Stimulated activated CD8-positive, alpha-beta memory T cell treated with anti-CD3 and anti-CD28 coated beads, Interleukin-12 subunit alpha, Interleukin-12 subunit beta, amount 100 ng/mL, for 4 hours (primary cell): ENCODE measurements around the gene GGA3.
A peak's percentile ranks its signal among the peaks of the same experiment; 100 is the strongest.

Source experiments
- DNase-seq: peaks from one replicate; pipeline ENCODE4 v3.0.0-alpha.2; 2020; ENCODE audit warnings: low read depth

GGA3 gene

GRCh38 chr17:75246404-75246803 is 15.0 kb downstream of the GGA3 start:
- DNase-seq: no peak

DNA sequence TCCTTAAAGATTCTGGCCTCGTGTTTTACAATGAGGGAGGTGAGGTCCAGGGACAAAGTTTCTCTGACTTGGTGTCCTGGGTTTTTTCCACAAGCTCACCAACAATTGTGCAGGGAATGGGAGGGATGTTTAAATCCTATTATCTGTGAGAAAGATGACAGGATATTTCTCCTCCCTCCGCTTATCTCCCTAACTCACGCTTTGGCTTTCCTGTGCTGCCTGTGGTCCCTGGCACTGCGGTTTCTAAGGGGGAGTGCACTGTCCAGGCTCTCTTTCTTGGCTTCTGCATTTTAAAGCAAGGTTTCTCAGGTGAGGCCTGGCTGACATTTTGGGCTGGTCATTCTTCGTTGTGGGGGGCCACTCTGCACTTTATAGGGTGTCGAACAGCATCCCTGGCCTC is 16.4 kb downstream of the GGA3 start:
- no peak for DNase-seq

- DNase-seq: no peak
Observed at GRCh38 chr17:75244133-75244866, 17.1 kb downstream of the GGA3 start.

GRCh38 chr17:75242461-75243042 is 18.9 kb downstream of the GGA3 start:
- no peak for DNase-seq

DNA sequence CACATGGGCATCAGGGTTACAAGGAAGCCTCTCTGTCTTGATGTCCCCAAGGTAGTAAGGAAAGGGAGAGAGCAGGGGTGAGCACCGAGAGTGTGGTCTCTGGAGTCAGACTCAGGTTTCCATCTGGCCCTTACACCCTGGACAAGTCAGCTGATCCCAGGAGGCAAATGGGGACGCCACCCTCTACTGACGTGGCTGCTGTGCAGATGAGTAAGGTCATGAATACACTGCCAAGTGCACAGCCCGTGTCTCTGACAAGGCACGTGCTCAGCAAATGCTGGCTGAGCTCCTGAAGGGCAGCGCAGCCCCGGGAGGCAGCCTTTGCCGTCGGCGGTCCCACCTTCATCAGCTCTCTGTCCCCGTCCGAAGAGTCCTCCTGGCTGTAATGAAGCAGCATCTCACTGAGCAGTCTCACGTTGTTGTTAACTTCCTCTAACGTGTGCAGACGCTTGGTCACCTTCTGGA is 19.4 kb downstream of the GGA3 start:
- DNase-seq: no peak

DNA sequence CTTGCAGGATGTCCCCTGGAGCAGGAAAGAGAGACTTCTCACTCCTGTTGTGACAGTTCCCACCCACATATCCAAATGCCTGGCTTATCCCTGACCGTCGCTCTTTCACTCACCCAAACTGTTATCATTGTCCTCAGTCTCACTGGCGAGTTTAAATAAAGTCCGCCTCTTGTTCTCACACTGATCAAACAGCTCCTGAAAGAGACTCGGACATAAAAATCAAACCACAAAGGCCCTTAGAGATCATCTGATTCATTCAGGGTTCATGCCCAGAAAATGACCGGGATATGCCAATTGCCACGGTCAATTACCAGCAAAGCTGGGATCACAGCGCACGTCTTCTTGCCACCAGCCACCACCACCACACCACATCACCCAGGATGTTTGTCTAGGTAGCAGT is 19.9 kb downstream of the GGA3 start:
- DNase-seq: no peak

- no peak for DNase-seq
Observed at GRCh38 chr17:75241143-75241430, 20.3 kb downstream of the GGA3 start.

GRCh38 chr17:75240394-75241142 is 20.8 kb downstream of the GGA3 start:
- DNase-seq: no peak

- DNase-seq: no peak
Observed at GRCh38 chr17:75239778-75240393, 21.5 kb downstream of the GGA3 start.

DNA sequence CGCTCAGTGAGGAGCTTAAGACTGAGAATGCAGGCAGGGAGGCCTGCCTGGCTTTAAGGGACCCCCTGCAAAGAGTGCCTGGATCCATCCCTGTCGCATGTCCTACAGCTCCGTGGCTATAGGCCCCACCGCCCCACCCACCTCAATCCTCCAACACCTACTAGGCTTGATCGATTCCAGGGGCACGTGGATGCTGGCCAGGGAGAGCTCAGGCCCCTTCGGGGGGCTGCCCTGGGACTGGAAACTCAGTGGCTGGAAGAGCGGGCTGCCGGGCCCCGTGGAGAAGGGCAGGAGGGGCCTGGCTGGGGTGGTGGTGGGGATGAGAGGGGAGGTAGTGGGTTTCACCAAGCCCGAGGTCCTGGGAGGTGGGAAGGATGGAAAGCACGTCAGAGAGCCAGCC is 22.2 kb downstream of the GGA3 start:
- DNase-seq: no peak

GRCh38 chr17:75238684-75239191 is 22.7 kb downstream of the GGA3 start:
- DNase-seq: peak; percentile 35

DNA sequence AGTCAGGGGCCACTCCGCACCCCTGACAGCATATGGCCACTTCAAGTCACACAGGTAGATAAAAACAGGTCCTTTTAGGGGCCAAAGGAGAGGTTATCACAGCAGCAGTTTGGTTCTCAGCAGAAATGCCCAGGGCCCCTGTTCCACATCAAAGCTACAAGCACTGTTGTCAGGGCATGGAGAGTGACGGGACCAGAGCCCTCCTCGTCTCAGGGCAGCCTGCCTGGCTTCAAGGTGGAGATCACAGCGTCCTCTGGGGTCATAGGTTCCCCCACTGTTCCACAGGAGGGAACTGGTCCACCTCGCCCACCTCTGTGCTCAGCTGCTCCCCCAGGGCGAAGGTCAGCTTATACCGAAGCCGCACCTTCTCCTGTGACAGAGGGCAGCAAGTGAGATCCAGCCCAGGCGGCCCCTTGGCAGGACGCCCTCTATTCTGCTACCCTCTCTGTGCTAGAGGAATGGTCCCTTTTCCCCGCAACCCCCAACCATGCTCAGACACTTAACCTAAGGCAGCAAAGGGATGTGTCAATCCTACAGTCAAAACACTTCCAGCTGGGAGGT is 23.3 kb downstream of the GGA3 start:
- no peak for DNase-seq

DNA sequence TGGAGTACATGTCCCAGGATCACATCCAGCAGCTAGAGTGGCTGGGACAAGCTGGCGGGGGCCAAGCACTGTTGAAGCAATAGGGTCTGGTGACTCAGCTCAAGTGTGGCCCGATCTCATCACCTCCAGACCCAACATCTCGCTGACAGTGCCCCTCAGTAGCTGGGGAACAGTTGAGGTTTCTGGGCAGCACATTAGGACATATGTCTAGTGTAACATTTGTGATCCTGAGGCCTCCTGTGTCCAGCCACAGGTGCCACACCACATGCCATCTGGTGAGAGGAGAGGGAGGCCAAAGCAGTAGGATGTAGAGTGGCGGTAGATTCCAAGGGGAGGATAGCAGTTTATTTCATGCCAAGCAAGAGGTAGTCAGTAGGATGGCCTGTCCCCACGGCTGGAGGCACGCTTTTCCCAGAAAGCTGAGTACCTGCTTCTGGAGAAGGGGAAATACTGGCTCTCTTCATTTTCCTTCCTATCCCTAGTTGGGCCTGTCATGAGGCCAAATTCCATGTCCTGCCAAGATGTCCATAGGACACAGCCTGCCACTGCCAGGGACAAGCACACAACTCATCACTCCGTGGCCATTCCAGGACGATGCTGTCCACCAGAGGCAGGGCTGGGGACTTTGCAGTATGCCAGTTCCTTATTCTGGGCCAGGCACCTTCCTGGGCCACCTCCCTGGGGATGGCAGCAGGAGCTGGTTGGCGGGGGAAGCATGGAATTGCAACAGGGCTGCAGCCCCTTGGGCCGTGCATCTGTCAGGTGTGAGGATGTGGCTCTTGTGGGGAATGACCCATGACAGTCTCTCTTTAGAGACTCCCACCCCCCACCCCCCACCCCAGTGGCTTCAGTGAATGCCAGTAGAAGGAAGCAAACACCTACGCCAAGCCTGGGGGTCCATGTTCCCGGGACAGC is 24.0 kb downstream of the GGA3 start:
- no peak for DNase-seq

DNA sequence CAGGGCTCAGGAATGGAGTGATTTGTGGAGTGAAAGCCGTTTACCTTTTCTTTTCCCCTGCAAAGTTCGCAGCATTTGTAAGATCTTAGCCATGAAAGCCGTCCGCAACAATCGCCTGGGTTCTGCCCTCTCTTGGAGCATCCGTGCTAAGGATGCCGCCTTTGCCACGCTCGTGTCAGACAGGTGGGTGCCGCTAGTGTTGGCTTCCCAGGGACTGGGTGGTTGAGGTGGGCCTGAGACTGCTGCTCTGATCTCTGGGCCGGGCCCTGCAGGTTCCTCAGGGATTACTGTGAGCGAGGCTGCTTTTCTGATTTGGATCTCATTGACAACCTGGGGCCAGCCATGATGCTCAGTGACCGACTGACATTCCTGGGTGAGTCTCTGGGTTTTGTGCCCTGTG is 28.6 kb downstream of the GGA3 start:
- DNase-seq: no peak

GRCh38 chr17:75231741-75232464 is 29.5 kb downstream of the GGA3 start:
- DNase-seq: no peak

DNA sequence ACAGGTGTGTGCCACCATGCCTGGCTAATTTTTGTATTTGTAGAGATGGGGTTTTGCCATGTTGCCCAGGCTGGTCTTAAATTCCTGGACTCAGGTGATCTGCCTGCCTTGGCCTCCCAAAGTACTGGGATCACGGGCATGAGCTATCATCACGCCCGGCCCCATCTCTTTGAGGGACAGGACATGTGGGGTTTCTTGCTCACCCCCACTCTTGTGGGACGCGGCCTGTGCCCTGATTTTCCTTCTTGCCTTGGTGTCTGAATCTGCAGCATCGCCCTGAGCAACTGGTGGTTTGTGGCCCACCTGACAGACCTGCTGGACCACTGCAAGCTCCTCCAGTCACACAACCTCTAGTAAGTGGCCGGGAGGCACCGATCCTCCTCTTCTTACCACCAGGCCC is 30.3 kb downstream of the GGA3 start:
- DNase-seq: no peak

DNA sequence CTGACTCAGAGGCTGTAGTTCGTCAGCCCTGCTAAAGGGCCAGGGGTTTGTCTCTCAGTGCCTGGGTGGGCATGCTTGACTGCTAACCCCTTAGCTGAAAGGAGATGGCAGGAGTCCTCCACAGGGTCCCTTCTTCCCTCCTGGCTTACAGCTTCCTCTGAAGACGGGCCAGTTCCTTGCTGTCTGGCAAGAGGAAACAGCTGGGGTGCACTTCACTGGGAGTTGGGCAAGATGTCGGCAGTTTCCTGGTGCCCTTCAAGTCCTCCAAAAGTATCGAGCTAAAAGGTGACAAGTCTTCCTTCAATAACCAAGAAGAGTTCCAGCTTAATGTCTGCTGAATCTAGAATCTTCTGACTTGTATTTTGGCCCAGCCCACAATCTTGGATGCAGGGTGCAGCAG is 32.6 kb downstream of the GGA3 start:
- DNase-seq: no peak

- DNase-seq: no peak
Observed at GRCh38 chr17:75228305-75228704, 33.1 kb downstream of the GGA3 start.

DNA sequence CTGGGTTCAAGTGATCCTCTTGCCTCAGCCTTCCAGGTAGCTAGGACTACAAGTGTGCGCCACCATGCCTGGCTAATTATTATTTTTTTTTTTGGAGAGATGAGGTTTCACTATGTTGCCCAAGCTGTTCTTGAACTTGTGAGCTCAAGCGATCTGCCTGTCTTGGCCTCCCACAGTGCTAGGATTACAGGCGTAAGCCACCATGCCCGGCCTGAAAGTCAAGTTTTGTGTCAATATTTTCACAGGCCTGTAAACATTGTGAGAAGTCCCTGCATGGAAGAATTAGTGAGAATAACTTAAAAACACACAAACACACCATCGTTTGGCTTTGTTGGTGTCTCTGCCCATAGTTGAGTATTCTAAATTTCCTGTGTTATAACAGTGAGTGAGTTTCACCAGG is 33.7 kb downstream of the GGA3 start:
- DNase-seq: no peak

GRCh38 chr17:75225016-75225415 is 36.4 kb downstream of the GGA3 start:
- no peak for DNase-seq

GRCh38 chr17:75219815-75220214 is 41.6 kb downstream of the GGA3 start:
- no peak for DNase-seq
